SK-N-SH (cell line): ENCODE measurements around the gene DSCAML1. TPM values are rescaled to one million over a fixed set of nuclear protein-coding genes. Genes with fewer than 3 reads are reported as not detected.

Experiments used
- CTCF ChIA-PET: fragments of 300-600, 350-600 bp; formaldehyde crosslinking; extraction: SDS; loops from one replicate; lab custom pipeline; 2021; lab: Yijun Ruan, JAX
- POLR2A ChIA-PET: fragments of 350-600 bp; sonication (Branson Sonifier 250); formaldehyde crosslinking; extraction: SDS; loops from one replicate; lab custom pipeline; 2020; ENCODE audit warnings: antibody characterized with exemption, inconsistent platforms; lab: Yijun Ruan, JAX
- DNase-seq: peaks from one replicate; pipeline ENCODE4 v3.0.0; 2012
- H2AFZ ChIP-seq: fragments of 200-600 bp; sonication (generic); 2 replicates; pipeline ENCODE4 v1.8.1; 2016; ENCODE audit warnings: antibody characterized with exemption, mild to moderate bottlenecking, low read depth
- H3F3A ChIP-seq: fragments of 200-600 bp; sonication (generic); replicated peaks from 2 replicates; pipeline ENCODE3; 2016; ENCODE audit warnings: antibody characterized with exemption, mild to moderate bottlenecking; ENCODE audit not compliant: insufficient read depth
- H3K27ac ChIP-seq, 2 experiments: fragments of 200-500 bp in 1 of 2; fragments of 200-600 bp in 1 of 2; sonication (Bioruptor generic) in 1 of 2; sonication (generic), shearing (Covaris generic) in 1 of 2; 2 replicates each; pipeline versions ENCODE4 v1.5.1 to v1.6.1; 2014 to 2016; ENCODE audit warnings: low read depth in 2 of 2, inconsistent platforms in 1 of 2, low read length in 1 of 2, mild to moderate bottlenecking in 1 of 2, mixed read lengths in 1 of 2
- H3K27me3 ChIP-seq: fragments of 200-600 bp; sonication (generic), shearing (Covaris generic); 2 replicates; pipeline ENCODE4 v1.6.1; 2016; ENCODE audit warnings: mixed run types; ENCODE audit not compliant: insufficient read depth
- H3K36me3 ChIP-seq, 2 experiments: fragments of 200-500 bp in 1 of 2; fragments of 200-600 bp in 1 of 2; sonication (Bioruptor generic) in 1 of 2; sonication (generic) in 1 of 2; replicated peaks in 1 of 2; 2 replicates each; pipeline versions ENCODE3 to v1.5.1; 2014 to 2016; ENCODE audit warnings: low read length in 1 of 2, mild to moderate bottlenecking in 1 of 2; ENCODE audit not compliant: insufficient read depth in 2 of 2, control insufficient read depth in 1 of 2
- H3K4me1 ChIP-seq, 2 experiments: fragments of 200-500 bp in 1 of 2; fragments of 200-600 bp in 1 of 2; sonication (Bioruptor generic) in 1 of 2; sonication (generic), shearing (Covaris generic) in 1 of 2; 2 replicates each; pipeline versions ENCODE4 v1.5.1 to v1.6.1; 2014 to 2016; ENCODE audit warnings: low read depth in 1 of 2, low read length in 1 of 2, mixed run types in 1 of 2; ENCODE audit not compliant: insufficient read depth in 2 of 2, control insufficient read depth in 1 of 2
- H3K4me2 ChIP-seq: fragments of 200-600 bp; sonication (generic), shearing (Covaris generic); 2 replicates; pipeline ENCODE4 v1.6.1; 2017; ENCODE audit warnings: mixed run types
- H3K4me3 ChIP-seq, 2 experiments: fragments of 200-500 bp in 1 of 2; fragments of 200-600 bp in 1 of 2; sonication (Bioruptor generic) in 1 of 2; sonication (generic), shearing (Covaris generic) in 1 of 2; 2 replicates each; pipeline versions ENCODE4 v1.5.1 to v1.8.1; 2014 to 2016; ENCODE audit warnings: low read depth in 2 of 2, inconsistent platforms in 1 of 2, low read length in 1 of 2, mild to moderate bottlenecking in 1 of 2, mixed read lengths in 1 of 2, moderate library complexity in 1 of 2
- H3K79me2 ChIP-seq: fragments of 200-600 bp; sonication (generic); 2 replicates; pipeline ENCODE4 v1.8.1; 2017; ENCODE audit warnings: mild to moderate bottlenecking; ENCODE audit not compliant: insufficient read depth
- H3K9ac ChIP-seq: fragments of 200-600 bp; sonication (generic); 2 replicates; pipeline ENCODE4 v1.6.1; 2017; ENCODE audit warnings: mixed run types
- H3K9me2 ChIP-seq: fragments of 200-600 bp; sonication (generic); 2 replicates; pipeline ENCODE4 v1.6.1; 2017; ENCODE audit warnings: mixed run types
- H3K9me3 ChIP-seq: fragments of 200-600 bp; sonication (generic); 2 replicates; pipeline ENCODE4 v1.6.1; 2017; ENCODE audit warnings: mixed run types, mild to moderate bottlenecking, moderate library complexity
- H4K20me1 ChIP-seq: fragments of 200-600 bp; sonication (generic); 2 replicates; pipeline ENCODE4 v1.6.1; 2017; ENCODE audit warnings: mild to moderate bottlenecking, mixed run types; ENCODE audit not compliant: insufficient read depth
- CHD2 ChIP-seq: fragments of 150-350 bp; IDR thresholded peaks from 2 replicates; pipeline ENCODE4 v1.6.1; 2018; ENCODE audit warnings: low read length; ENCODE audit not compliant: partially characterized antibody
- CTCF ChIP-seq: fragments of 200-600 bp; sonication (generic); IDR thresholded peaks from 2 replicates; pipeline ENCODE4 v1.6.1; 2017; ENCODE audit warnings: antibody characterized with exemption, mild to moderate bottlenecking, moderate library complexity
- EZH2phosphoT487 ChIP-seq: fragments of 200-600 bp; sonication (generic); IDR thresholded peaks from 2 replicates; pipeline ENCODE4 v1.6.1; 2017; ENCODE audit warnings: low read depth, mixed run types, mild to moderate bottlenecking, antibody characterized with exemption, moderate library complexity, borderline replicate concordance
- FOSL2 ChIP-seq: IDR thresholded peaks from 2 replicates; pipeline ENCODE4 v1.4.0; 2012; ENCODE audit warnings: low read depth, mild to moderate bottlenecking, moderate library complexity, borderline replicate concordance
- FOXJ3 ChIP-seq: sonication (generic); formaldehyde crosslinking; IDR thresholded peaks from 2 replicates; pipeline ENCODE4 v1.5.1; 2020; ENCODE audit warnings: mild to moderate bottlenecking, missing genetic modification reagents
- GATA2 ChIP-seq: sonication (generic); formaldehyde crosslinking; IDR thresholded peaks from 2 replicates; pipeline ENCODE4 v1.5.0; 2020; ENCODE audit warnings: mild to moderate bottlenecking, missing genetic modification reagents
- JUND ChIP-seq: IDR thresholded peaks from 2 replicates; pipeline ENCODE4 v1.4.0; 2012
- MAX ChIP-seq: IDR thresholded peaks from 2 replicates; pipeline ENCODE4 v1.4.0; 2012; ENCODE audit warnings: low read depth
- MXI1 ChIP-seq: IDR thresholded peaks from 2 replicates; pipeline ENCODE4 v1.6.1; 2012; ENCODE audit warnings: mild to moderate bottlenecking, low read depth, low read length, improper control_type of control experiment
- PBX3 ChIP-seq: IDR thresholded peaks from 2 replicates; pipeline ENCODE4; 2012
- POLR2AphosphoS5 ChIP-seq: IDR thresholded peaks from 2 replicates; pipeline ENCODE4 v1.6.1; 2012; ENCODE audit warnings: low read depth, low read length
- RAD21 ChIP-seq: IDR thresholded peaks from 2 replicates; pipeline ENCODE4 v1.6.1; 2012; ENCODE audit warnings: mild to moderate bottlenecking, low read length
- RFX5 ChIP-seq: IDR thresholded peaks from 2 replicates; pipeline ENCODE4 v1.6.1; 2012; ENCODE audit warnings: mild to moderate bottlenecking, improper control_type of control experiment, low read length
- RXRA ChIP-seq: IDR thresholded peaks from 2 replicates; pipeline ENCODE4 v1.4.0; 2012; ENCODE audit warnings: low read depth, mild to moderate bottlenecking, borderline replicate concordance
- SIN3A ChIP-seq: IDR thresholded peaks from 2 replicates; pipeline ENCODE4 v1.6.1; 2012; ENCODE audit warnings: low read depth, mild to moderate bottlenecking, low read length, moderate library complexity, borderline replicate concordance
- SMC3 ChIP-seq: IDR thresholded peaks from 2 replicates; pipeline ENCODE4 v1.6.1; 2012; ENCODE audit warnings: low read depth, low read length, improper control_type of control experiment
- TAF1 ChIP-seq: IDR thresholded peaks from 2 replicates; pipeline ENCODE4 v1.6.1; 2012; ENCODE audit warnings: low read depth, mild to moderate bottlenecking, low read length, moderate library complexity, borderline replicate concordance
- TCF12 ChIP-seq: IDR thresholded peaks from 2 replicates; pipeline ENCODE4 v1.4.0; 2012
- TEAD4 ChIP-seq: IDR thresholded peaks from 2 replicates; pipeline ENCODE4 v1.4.0; 2012; ENCODE audit warnings: mild to moderate bottlenecking, borderline replicate concordance; ENCODE audit not compliant: insufficient read depth
- USF1 ChIP-seq: IDR thresholded peaks from 2 replicates; pipeline ENCODE4 v1.4.0; 2012; ENCODE audit warnings: low read depth, borderline replicate concordance
- YY1 ChIP-seq: IDR thresholded peaks from 2 replicates; pipeline ENCODE4 v1.4.0; 2012; ENCODE audit warnings: low read depth, mild to moderate bottlenecking
- ZBTB33 ChIP-seq: IDR thresholded peaks from 2 replicates; pipeline ENCODE4 v1.4.0; 2012; ENCODE audit warnings: low read depth, borderline replicate concordance
- WGBS: methylation state at CpG from one replicate; pipeline ENCODE4 v1.1.6; 2017; ENCODE audit warnings: low lambda C conversion rate; 5-methylcytosine and 5-hydroxymethylcytosine counted together
- polyA plus RNA-seq, 3 experiments: library from polyadenylated mRNA; depleted of rRNA; stranded (reverse); fragments of >200 nt; gene quantifications; 2 replicates each; pipeline ENCODE4 v1.2.3, GENCODE V29; 2012

Gene DSCAML1
- polyA plus RNA-seq, 1 of the 3 experiments (the other 2 are of a cell fraction): not detected

- CTCF ChIA-PET: interaction anchor here (0.7 to 25.9 kb wide), 19 partner anchors 10 to 400 kb away, joined by 3 to 481 read pairs (median 11); no protein-coding TSS in a partner anchor
- 65% methylated on average over 14 of the region's 20 CpGs for WGBS
- H2AFZ ChIP-seq: peak overlapping the region; percentile 72; the same call in 1 of the 2 replicates
These were observed 19.2 kb upstream of the DSCAML1 start for GRCh38 chr11:117816151-117816741.

More at GRCh38 chr11:117816151-117816741, 19.2 kb upstream of the DSCAML1 start:
- H3K9ac ChIP-seq: no peak overlapping the region
- POLR2A ChIA-PET: interaction anchor here (1.9 kb wide), 1 partner anchor 390 kb away, joined by 9 read pairs; no protein-coding TSS in a partner anchor
- no peaks in the 10 kb centered on the region for H4K20me1 ChIP-seq
- TF ChIP-seq CHD2 (no peak), FOSL2 (peak; percentile 35; the same call in 1 of the 2 replicates), RXRA (no peak), TEAD4 (no peak), EZH2phosphoT487 (no peak), MAX (no peak), YY1 (no peak), PBX3 (peak; percentile 75), FOXJ3 (CRISPR knock-in tag) (no peak), POLR2AphosphoS5 (no peak), ZBTB33 (no peak), RFX5 (no peak), USF1 (no peak), RAD21 (no peak), GATA2 (CRISPR knock-in tag) (no peak), SMC3 (no peak), TAF1 (no peak), SIN3A (no peak), TCF12 (0 out of 2 replicates have a peak, but pooled peaks have one; percentile 4), MXI1 (no peak), CTCF (no peak), JUND (no peak)
- H3F3A ChIP-seq: no peaks in the 10 kb centered on the region
- H3K4me2 ChIP-seq: no peak overlapping the region
- H3K36me3 ChIP-seq: no peaks in the 10 kb centered on the region
- H3K4me1 ChIP-seq: peaks cover 8 to 28% of the 10 kb centered on the region in 2 experiments; a peak in 2 of 4 replicates
- H3K79me2 ChIP-seq: no peaks in the 10 kb centered on the region
- H3K27me3 ChIP-seq: no peaks in the 10 kb centered on the region
- no peaks in the 10 kb centered on the region for H3K9me2 ChIP-seq
- H3K9me3 ChIP-seq: no peaks in the 10 kb centered on the region
- H3K4me3 ChIP-seq: no peak overlapping the region
- DNase-seq: peak; percentile 71
- no peak overlapping the region; a peak in 1 of 4 replicates for H3K27ac ChIP-seq
